Measurements from ENCODE around the gene RCAN3. TPM values are rescaled to one million over a fixed set of nuclear protein-coding genes. Genes with fewer than 3 reads are reported as not detected.
"Not testable (repeated sequence)": the region's sequence is repeated elsewhere in the genome, so short reads cannot be mapped to it uniquely, and the experiment has no call there.

The RCAN3 gene
- total RNA-seq, 1 donor from 2014 or later, result 11.3 TPM

DNA sequence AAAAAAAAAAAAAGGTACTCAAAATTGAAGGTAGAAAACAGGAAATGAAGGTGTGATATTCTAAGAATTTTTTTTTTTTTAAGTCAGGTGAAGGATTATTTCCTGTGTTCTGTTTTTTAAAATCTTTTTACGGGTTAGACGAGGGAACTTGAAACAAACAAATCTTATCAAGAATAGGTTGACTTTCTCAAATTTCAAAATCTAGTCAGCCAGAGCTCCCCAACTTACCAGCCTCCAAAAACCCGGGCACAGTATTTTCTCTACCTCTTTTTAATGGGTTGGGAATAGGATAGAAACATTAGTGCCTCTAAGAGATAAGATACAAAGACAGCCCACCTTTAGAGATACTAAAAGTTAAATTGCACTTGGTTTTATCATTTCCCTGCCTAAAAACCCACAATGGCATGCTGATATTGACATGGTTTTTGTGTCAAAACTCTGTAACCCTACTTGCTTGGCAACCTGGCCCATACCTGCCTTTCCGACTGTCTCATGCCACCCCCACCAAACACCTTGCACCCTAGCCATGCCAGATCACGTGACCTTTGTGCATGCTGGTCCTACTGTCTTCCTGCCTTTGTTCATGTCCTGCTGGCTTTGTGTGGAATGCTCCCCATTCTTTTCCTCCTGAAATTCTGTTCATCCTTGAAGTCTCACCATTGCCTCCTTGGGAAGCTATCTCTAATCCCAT lies 4.2 kb downstream of the RCAN3 start:
- Histone ChIP-seq H3K27ac (no peak overlapping the region), H3K4me1 (peaks cover 13% of the 10 kb centered on the region), H3K4me3 (no peak overlapping the region), H3K36me3 (no peaks in the 10 kb centered on the region), H3K9me3 (no peaks in the 10 kb centered on the region), H3K27me3 (no peaks in the 10 kb centered on the region)
- TF ChIP-seq, protein P1, sequence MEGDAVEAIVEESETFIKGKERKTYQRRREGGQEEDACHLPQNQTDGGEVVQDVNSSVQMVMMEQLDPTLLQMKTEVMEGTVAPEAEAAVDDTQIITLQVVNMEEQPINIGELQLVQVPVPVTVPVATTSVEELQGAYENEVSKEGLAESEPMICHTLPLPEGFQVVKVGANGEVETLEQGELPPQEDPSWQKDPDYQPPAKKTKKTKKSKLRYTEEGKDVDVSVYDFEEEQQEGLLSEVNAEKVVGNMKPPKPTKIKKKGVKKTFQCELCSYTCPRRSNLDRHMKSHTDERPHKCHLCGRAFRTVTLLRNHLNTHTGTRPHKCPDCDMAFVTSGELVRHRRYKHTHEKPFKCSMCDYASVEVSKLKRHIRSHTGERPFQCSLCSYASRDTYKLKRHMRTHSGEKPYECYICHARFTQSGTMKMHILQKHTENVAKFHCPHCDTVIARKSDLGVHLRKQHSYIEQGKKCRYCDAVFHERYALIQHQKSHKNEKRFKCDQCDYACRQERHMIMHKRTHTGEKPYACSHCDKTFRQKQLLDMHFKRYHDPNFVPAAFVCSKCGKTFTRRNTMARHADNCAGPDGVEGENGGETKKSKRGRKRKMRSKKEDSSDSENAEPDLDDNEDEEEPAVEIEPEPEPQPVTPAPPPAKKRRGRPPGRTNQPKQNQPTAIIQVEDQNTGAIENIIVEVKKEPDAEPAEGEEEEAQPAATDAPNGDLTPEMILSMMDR (IDR thresholded peaks at IDR 0.05), result no peak
- no peak for ATAC-seq
- DNase-seq, result no peak
- intact Hi-C loops (cut with DNase I), result no loop called here

DNA sequence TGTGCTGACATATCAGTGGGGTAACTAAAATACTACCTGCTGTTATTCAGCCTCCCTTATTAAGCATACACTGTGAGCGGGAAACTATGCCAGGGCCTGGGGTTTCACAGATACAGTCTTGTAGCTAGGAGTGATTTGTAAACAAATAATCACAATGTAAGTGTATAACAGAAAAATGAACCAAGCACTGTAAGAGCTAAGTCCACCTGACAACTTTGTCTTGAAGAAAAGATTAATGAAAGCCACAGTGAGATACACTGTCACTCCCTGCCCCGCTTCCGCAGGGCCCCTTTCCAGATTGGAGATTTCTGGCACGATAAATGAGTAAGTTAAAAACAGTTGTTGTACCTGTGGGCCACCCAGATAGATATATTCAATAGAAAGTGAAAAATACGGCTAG lies 4.8 kb downstream of the RCAN3 start:
- no peaks in the 10 kb centered on the region for H3K27me3 ChIP-seq
- no peaks in the 10 kb centered on the region for H3K36me3 ChIP-seq
- intact Hi-C loops (cut with DNase I), result no loop called here
- no peaks in the 10 kb centered on the region for H3K9me3 ChIP-seq
- DNase-seq (no peak), ATAC-seq (no peak)
- H3K4me3 ChIP-seq, result no peak overlapping the region
- H3K27ac ChIP-seq, result no peak overlapping the region
- peaks cover 13% of the 10 kb centered on the region for H3K4me1 ChIP-seq
- TF ChIP-seq, protein P1 (IDR thresholded peaks at IDR 0.05), result no peak

DNA sequence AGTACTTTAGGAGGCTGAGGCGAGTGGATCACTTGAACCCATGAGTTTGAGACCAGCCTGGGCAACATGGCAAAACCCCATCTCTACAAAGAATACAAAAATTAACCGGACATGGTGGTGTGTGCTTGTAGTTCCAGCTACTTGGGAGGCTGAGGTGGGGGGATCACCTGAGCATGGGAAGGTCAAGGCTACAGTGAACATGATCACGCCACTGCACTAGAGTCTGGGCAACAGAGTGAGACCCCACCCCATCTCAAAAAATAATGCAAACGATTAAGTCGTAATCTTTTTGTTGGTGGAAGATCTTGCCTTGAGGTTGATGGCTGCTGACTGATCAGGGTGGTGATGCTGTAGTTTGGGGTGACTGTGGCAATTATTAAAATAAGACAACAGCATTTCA lies 6.3 kb downstream of the RCAN3 start:
- ATAC-seq, result no peak
- DNase-seq, result no peak
- Histone ChIP-seq H3K27ac (no peak overlapping the region), H3K4me1 (peaks cover 4% of the 10 kb centered on the region), H3K27me3 (no peaks in the 10 kb centered on the region), H3K36me3 (no peaks in the 10 kb centered on the region), H3K9me3 (no peaks in the 10 kb centered on the region), H3K4me3 (no peak overlapping the region)
- TF ChIP-seq, protein P1 (IDR thresholded peaks at IDR 0.05), result no peak
- intact Hi-C loops (cut with DNase I), result no loop called here

DNA sequence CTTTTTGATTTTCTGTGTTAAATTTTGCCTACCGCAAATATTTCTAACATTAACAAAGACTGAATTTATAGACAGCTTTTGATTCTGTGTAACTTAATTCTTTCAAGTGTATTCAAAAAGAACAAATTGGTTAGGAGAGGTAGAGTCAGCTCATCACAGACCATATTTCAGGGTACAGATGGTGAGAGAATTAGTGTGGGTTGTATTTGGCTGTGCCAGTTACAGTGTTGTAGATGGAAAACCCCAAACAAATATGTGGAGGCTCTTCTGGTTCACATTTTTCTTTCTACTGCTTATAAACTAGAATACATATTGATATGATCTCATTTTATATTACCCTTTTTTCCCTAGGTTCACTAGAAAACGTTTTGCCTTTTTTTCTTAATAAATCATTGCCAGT lies 11.1 kb downstream of the RCAN3 start:
- H3K4me3 ChIP-seq, result no peak overlapping the region
- no peak for ATAC-seq
- no peak overlapping the region for H3K27ac ChIP-seq
- no peaks in the 10 kb centered on the region for H3K4me1 ChIP-seq
- no peak for DNase-seq
- no peaks in the 10 kb centered on the region for H3K9me3 ChIP-seq
- TF ChIP-seq, protein P1 (IDR thresholded peaks at IDR 0.05), result no peak
- no peaks in the 10 kb centered on the region for H3K27me3 ChIP-seq
- H3K36me3 ChIP-seq, result no peaks in the 10 kb centered on the region
- intact Hi-C loops (cut with DNase I), result no loop called here

DNA sequence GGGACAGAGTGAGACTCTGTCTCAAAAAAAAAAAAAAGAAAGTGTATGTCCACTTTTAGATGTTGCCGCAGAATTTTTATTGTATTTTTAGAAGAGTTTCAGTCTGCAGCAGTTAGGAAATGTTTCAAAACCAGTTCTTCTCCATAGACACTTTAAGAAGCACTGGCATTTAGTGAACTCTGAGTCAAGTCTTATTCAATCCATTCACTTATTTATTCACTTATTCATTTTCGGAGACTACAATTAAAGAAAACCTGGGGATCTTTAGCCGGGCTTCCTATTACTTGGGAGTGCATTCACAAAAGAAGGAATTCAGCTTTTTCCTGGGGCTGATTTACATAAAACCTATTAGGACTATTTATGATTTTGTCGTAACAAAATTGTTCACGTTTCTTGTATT lies 12.3 kb downstream of the RCAN3 start:
- H3K36me3 ChIP-seq, result no peaks in the 10 kb centered on the region
- H3K4me1 ChIP-seq, result no peaks in the 10 kb centered on the region
- no peak overlapping the region for H3K27ac ChIP-seq
- intact Hi-C loops (cut with DNase I), result no loop called here
- ATAC-seq (no peak), DNase-seq (no peak)
- H3K4me3 ChIP-seq, result no peak overlapping the region
- no peaks in the 10 kb centered on the region for H3K9me3 ChIP-seq
- no peaks in the 10 kb centered on the region for H3K27me3 ChIP-seq
- TF ChIP-seq, protein P1 (IDR thresholded peaks at IDR 0.05), result no peak

DNA sequence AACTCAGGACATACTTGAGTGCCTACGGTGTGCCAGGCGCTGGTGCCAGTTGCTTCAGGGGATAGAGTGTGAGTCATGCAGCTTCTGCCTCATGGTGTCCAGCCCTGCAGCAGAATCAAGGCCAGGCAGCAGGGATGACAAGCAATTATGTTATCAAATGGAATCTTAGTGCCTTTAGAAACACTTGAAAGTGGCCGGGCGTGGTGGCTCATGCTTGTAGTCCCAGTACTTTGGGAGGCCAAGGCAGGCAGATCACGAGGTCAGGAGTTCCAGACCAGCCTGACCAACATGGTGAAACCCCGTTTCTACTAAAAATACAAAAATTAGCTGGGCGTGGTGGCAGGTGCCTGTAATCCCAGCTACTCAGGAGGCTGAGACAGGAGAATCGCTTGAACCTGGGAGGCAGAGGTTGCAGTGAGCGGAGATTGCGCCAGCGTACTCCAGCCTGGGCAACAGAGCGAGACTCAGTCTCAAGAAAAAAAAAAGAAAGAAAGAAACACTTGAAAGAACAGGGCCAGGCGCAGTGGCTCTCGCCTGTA lies 13.1 kb downstream of the RCAN3 start:
- intact Hi-C loops (cut with DNase I); H3K9me3 ChIP-seq; H3K4me3 ChIP-seq; H3K36me3 ChIP-seq; DNase-seq; H3K27me3 ChIP-seq; H3K4me1 ChIP-seq; H3K27ac ChIP-seq: not testable (repeated sequence)
- peak; percentile 75 for ATAC-seq

Data from upper lobe of right lung (tissue), 1 donor.